ENCODE measurements around the gene KCNC3.

KCNC3 gene

DNA sequence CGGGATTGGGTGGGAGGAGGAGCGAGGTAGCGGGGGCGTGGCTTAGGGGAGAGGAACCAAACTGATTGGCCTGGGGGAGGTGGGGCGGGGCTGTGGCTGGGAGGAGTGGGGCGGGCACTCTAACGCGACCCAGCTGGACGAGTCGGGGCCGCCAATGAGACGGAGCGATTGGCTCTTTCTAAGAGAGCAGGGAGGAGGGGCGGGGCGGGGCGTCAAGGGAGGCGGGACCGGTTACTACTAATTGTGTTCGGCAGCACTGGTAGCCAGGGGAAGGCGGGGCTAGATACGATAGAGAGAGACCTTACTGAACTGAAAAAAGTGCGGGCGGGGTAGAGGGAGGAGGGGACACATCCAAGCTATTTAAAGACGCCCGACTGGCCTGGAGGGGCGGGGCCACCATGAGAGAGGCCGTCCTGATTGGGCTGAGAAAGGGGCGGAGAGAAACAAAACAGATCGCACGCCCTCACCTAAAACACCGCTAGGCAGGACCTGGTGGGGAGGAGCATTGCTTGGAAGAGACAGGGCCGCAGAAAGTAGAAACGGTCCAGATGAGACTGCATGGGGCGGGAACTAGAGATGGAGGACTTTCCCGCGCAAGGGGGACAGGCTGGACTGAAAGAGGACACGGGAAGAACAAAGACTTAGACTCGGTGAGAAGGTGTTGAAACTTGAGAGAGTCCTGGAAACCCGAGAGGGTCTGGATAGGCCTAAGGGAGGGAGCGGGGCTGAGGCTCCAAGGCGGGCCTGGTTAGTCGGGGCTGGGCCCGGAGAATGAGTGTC, at the start of gene KCNC3:
Gene KCNC3 (minus strand): TSS at position 232 of the 780 bp plus-strand sequence. CDS start 295 bp downstream, outside the sequence.
- peak; percentile 97 to 100 for DNase-seq (ENCODE audit: low read depth in 2 of 2)

DNA sequence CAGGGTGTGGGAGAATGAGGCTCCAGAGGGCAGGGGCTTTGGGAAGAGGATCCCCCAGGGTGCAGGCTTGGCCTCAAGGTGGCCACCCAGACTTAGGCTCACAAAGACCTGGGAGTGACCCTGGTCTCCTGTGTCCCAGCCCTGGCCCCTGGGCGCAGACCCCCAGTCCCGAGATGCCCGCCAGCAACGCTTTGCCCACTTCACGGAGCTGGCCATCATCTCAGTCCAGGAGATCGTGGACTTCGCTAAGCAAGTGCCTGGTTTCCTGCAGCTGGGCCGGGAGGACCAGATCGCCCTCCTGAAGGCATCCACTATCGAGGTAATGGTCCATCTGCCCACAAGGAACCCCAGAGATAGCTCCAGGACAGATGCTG, 49.7 kb upstream of the KCNC3 start:
- DNase-seq (ENCODE audit: low read depth in 2 of 2): no peak

DNA sequence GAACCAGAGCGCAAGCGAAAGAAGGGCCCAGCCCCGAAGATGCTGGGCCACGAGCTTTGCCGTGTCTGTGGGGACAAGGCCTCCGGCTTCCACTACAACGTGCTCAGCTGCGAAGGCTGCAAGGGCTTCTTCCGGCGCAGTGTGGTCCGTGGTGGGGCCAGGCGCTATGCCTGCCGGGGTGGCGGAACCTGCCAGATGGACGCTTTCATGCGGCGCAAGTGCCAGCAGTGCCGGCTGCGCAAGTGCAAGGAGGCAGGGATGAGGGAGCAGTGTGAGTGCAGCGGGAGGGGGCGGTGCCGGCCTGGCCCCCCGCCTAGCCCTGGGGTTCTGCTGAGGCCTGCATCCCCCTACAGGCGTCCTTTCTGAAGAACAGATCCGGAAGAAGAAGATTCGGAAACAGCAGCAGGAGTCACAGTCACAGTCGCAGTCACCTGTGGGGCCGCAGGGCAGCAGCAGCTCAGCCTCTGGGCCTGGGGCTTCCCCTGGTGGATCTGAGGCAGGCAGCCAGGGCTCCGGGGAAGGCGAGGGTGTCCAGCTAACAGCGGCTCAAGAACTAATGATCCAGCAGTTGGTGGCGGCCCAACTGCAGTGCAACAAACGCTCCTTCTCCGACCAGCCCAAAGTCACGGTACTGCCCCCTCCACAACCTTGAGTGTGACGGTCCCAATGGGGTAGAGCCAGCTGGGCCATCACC, 49.1 kb upstream of the KCNC3 start:
- DNase-seq (ENCODE audit: low read depth in 2 of 2): no peak

DNA sequence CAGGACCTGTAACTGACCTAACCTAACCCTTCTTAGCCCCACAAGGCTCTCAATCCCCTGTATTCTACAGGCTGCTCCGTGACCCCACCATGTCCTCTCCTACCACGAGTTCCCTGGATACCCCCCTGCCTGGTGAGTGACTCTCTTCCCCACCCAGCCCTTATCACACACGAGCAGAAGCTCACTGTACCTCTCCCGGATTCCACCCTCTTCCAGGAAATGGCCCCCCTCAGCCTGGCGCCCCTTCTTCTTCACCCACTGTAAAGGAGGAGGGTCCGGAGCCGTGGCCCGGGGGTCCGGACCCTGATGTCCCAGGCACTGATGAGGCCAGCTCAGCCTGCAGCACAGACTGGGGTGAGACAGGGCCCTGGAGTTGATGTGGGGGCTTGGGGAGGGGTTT, 48.3 kb upstream of the KCNC3 start:
- no peak for DNase-seq (ENCODE audit: low read depth in 2 of 2)

DNA sequence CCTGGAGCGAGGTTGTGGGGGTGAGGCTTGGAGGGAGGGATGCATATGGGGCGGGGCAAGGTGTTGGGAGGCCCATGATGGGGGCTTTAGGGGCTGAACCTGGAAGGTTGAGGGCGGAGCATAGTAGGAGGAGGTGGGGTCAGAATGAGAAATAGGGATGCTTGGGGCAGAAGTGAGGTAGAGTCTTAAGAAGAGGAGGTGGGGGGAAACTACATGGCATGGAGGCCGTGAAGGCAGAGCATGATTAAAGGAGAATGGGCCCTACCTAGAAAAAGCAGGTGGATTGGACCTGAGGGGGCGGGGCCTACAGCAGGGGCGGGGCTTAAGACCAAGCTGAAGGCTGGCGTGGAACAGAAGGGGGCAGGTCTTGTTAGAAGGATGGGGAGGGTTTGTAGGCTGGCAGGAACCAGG, 47.9 kb upstream of the KCNC3 start:
- peak in 1 of 2 donors; percentile 52 for DNase-seq (ENCODE audit: low read depth in 2 of 2)

DNA sequence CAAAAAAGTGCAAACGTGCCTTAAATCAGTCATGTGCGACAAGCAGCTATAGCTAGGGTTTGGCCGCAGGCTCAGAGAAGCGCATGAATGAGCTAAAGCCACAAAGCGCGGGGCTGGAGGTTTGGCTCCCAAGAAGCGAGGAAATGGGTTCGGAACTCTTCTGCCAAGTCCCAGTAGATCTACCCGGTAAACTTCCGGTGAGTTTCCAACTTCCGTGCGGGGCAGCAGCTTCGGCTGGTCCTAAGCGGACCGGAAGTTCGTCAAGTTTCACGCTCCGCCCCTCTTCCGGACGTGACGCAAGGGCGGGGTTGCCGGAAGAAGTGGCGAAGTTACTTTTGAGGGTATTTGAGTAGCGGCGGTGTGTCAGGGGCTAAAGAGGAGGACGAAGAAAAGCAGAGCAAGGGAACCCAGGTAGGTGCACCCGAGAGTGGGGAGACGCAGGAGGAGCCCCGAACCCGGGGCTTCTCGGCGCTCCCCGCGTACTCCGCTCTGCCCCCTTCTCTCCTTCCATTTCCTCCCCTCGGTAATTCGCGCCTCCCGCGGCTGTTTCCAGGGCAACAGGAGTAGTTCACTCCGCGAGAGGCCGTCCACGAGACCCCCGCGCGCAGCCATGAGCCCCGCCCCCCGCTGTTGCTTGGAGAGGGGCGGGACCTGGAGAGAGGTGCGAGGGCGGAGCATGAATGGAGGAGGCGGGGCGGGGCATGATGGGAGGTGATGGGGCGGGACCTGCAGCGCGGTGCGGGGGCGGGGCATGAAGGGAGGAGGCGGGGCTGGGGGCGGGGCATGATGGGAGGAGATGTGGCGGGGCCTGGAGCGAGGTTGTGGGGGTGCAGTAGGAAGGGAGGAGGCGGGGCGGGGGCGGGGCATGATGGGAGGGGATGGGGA, 47.2 kb upstream of the KCNC3 start, which contains the start of gene NR1H2:
Gene NR1H2 (plus strand): TSS at position 292 of the 885 bp plus-strand sequence. CDS start 1,149 bp downstream, outside the sequence.
- peak; percentile 92 to 94 for DNase-seq (ENCODE audit: low read depth in 2 of 2)

DNA sequence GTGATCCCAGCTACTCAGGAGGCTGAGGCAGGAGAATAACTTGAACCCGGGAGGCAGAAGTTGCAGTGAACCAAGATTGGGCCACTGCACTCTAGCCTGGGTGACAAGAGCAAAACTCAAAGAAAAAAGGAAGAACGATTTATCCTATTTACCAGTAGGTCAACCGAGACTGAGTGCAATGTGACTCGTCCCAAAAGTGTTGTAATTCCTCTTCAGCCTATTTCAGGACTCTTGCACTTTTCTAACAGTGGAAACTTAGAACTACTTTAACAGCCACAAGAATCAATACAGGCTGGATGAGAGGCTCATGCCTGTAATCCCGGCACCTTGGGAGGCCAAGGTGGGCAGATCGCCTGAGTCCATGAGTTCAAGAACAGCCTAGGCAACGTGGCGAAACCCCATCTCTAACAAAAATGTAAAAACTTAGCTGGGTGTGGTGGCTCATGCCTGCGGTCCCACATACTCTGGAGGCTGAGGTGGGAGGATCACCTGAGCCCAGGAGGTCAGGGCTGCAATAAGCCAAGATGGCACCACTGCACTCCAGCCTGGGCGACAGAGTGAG, 42.8 kb upstream of the KCNC3 start:
- DNase-seq (ENCODE audit: low read depth in 2 of 2): no peak

DNA sequence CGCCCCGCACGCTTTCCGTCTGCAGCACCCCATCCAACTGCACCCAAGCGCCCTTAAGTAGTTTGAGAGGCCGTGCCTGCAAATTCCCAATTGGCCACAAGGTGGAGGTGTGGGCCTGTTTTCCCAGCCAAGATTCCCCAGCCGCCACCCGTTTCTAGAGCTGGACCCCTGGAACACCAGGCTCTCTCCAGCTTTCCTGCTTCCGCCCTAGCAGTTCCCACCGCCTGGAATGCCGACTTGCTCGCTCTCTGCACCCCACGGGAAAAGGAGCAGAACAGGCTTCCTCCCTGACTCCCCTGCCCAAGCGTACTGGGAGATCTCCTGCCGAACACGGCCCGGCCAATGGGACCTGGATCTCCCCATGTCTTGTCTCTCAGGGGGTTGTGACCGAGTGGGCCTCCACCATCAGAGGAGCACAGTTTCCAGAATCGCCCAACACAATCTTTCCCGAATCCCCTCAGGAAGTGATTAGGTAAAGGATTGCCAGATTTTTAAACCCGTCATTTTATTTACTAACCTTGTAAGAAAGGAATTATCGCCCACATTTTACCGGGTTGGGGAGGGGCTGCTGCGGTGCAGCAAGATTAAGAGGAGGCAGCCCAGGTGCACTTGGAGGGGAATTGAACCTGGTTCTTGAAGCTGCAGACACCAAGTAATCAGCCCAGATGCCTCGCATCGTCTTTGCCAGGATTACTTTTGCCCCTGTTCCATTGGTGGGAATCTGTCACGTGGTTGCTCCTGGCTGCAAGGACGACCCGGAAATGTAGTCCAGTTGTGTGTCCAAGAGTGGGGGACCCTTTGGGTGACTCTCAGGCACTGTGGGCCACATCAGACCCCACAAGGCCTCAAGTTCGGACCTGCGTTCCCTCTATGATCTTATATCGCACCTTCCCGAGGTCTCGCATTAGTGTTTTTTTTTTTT, 39.7 kb upstream of the KCNC3 start:
- DNase-seq (ENCODE audit: low read depth in 2 of 2): peak; percentile 59 to 69

DNA sequence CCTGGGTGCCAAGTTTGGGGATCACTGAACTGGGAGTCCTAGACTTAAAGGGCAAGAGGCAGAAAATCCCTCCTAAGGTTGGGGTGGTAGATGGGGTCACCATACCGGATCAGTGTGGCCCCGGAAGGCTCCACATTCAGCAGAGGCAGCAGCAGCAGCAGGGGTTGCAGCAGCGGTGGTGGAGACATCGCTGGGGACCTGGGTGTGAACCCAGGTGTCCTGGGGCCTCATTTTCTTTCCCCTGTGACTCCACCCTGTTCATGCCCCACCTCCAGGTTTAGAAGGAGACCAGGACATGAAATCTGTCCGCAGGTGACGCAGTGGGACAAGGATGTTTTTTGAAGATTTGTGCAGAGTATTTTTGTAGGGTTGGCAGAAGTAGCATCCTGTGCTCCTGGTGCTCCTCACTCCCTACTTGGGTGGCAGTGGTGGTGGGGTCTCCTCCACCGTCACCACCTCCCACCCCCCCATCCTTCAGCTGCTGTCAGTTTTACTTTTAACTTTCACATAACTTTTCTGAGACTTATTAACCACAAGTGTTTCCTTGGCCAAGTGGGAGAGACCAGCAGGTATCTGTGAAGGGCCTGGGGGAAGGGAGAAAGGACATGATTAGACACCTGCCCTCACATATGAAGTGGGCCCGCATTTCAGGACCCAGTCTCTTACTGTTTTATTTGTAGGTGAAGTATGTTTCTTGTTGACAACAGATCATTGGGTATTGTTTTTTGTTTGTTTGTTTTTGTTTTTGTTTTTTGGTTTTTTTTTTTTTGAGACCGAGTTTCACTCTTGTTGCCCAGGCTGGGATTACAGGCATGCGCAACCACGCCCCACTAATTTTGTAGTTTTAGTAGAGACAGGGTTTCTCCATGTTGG, 36.5 kb upstream of the KCNC3 start, which contains the start of gene NAPSA:
Gene NAPSA (minus strand): TSS at position 206 of the 873 bp plus-strand sequence. CDS start 18 bp downstream, at position 188.
- no peak for DNase-seq (ENCODE audit: low read depth in 2 of 2)

DNA sequence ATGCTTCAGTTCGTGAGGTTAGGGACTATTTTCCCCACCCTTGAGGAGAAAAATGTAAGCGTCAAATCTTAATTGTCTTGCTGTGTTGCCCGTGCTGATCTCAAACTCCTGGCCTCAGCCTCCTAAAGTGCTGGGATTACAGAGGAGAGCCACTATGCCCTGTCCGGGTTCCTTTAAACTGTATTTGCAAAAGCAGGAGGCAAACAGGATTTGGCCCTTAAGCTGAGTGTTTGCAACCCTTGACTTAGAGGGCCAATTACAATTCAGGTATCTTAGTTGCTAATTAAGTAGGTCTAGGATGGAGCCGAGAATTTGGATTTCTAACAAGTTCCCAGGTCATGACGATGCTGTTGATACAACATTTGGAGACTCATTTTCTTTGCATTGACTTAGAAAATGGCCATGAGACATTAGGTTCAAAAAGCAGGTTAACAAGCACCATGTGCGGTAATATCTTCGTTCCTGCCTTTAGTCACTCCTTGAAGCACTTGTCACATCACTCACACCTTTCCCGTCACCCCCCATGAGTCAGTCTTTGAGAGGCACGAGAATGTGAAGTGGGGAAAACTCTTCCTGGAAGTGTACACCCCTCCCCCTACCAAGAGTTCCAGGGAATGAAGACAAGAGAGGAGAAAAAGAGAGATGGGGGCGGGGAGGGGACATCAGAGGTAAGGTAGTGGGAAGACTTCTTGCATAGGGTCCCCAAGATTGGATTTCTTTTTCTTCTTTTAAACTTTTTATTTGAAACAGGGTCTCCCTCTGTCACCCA, 33.7 kb upstream of the KCNC3 start:
- DNase-seq (ENCODE audit: low read depth in 2 of 2): peak in 1 of 2 donors; percentile 49

DNA sequence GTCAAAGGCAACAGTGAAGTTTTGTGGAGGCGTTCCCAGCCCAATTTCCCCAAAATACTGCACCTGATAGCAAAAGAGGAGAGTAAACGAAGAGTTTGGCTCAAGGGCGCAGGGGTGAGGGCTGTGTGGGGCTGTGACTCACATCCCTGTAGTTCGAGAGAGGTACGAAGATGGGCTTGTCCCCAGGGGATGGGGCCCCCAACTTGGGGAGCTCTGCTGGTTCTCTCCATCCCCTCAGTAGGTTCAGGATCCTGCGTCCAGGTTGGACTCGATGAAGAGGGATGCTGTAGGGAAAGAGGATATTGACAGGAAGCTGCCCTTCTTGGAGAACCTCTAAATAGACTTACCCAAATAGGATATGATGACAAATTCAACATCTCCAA, 32.8 kb upstream of the KCNC3 start:
- DNase-seq (ENCODE audit: low read depth in 2 of 2): no peak

DNA sequence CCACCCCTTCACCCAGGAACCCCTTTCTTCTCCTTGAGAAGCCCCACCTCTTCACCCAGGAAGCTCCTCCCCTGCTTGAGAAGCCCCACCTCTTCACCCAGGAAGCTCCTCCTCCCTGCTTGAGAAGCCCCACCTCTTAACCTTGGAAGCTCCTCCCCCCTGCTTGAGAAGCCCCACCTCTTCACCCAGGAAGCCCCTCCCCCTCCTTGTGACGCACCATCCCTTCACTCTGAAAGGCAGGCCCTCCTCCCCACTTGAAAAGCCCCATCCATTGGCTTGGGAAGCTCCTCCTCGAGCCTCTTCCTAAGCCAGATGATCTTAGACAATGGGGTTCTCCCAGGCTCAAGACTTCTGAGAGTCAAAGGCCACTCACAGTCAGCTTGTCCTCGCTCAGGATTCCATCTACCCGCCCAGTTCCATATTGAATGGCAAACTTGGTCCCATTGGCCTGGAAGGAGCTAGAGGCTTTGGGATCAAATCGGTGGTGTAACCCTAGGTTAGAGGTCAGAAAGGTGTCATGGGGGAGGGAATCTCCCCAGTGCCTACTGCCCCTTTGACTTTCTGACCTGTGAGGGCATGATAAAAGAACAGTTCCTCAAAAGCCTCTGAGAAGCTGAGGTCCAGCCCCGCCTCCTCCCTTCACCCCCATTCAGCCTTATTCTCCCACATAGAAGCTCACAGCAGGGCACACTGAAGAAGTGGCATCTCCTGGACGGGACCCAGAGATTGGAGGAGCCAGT, 32.3 kb upstream of the KCNC3 start:
- DNase-seq (ENCODE audit: low read depth in 2 of 2): peak; percentile 39 to 40

DNA sequence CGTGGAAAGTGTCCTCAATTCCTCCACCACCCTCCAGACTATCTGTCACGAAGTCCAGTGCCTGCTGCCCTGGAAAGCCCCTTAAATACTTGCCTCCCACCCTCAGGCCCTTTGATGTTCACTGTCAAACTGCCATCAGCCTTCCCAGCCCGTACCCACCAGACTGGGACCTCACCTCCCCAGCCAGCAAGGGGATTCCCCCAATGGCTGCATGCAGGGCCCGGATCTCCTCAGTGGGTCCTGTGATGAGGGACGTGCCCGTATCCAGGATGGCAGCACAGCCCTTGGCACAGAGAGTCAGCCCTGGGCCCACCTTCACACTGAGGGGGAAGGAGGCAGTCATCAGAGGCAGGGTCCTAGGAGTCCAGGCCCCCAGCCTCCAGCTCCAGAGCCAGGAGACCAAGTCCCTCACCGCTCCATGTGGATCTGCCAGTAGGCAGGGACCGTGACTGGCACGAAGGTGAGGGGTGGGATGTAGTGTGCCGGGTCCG, 30.2 kb upstream of the KCNC3 start:
- DNase-seq (ENCODE audit: low read depth in 2 of 2): no peak

DNA sequence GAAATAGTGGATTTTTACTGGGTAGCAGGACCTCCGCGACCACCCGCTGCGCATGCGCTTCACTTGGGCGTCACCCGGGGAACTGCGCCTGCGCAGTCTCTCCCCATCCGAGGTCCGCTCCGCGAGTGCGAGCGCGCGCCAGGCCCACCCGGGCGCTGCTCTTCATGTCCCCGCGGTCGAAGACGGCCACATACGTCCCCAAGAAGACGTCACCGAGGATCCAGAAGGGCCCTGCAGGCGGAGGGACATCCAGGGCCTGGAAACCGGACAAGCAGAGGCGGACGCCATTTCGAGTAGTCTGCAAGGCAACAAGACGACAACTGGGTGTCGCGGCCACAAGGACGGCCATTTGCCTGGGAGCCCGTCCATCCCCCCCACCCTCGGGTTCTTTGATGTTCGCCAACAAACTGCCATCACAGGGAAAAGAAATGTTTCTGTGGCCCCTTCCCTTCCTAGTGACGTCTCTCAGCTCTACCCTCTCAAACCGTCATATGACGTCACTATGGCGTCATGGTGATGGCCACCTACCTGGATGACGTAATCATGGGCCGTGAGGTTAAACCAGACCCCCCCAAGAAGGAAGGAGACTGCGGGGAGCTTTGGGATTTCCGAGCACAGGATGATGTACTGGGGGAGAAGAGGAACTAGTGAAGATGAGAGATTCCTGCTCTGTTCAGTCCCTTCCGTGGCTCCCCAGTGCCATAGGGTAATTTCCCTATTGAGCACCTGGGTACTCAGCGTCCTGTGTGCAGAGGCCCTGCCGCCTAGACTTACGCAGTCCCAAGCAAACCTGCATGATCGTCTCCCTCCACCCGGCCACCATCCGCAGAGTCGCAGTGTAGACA, 29.5 kb upstream of the KCNC3 start:
- peak; percentile 60 to 73 for DNase-seq (ENCODE audit: low read depth in 2 of 2)

DNA sequence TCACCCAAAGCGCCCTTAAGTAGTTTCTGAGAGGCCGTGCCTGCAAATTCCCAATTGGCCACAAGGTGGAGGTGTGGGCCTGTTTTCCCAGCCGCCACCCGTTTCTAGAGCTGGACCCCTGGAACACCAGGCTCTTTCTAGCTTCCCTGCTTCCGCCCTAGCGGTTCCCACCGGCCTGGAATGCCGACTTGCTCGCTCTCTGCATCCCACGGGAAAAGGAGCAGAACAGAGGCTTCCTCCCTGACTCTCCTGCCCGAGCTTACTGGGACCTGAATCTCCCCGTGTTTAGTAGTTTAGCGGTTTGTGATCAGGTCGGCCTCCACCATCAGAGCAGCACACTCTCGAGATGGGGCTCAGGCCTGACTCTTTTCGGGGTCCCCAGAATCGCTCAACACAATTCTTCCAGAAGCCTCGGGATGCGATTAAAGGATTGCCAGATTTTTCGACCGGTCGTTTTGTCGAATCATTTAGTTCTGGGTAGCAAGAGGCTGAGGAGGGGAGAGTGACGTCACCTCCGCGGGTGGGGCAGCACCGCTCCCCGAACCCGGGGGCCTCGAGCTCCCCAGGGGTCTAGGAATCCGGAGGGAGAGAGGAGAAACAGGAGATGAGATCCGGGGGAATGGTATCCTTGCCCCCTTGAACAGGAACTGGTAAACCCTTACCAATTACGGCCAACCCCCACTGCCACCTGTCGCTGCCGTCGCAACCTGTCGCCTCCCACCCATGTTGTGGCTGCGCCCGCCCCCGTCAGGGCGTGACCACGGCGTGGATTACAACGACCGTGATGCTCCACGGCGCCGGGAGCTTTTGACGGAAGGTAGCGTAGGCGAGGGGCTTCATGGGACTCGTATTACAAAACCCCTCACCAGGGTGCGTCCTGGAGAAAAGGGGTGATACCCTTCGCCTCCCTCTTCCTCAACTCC, 28.3 kb upstream of the KCNC3 start:
- DNase-seq (ENCODE audit: low read depth in 2 of 2): peak; percentile 79 to 85

DNA sequence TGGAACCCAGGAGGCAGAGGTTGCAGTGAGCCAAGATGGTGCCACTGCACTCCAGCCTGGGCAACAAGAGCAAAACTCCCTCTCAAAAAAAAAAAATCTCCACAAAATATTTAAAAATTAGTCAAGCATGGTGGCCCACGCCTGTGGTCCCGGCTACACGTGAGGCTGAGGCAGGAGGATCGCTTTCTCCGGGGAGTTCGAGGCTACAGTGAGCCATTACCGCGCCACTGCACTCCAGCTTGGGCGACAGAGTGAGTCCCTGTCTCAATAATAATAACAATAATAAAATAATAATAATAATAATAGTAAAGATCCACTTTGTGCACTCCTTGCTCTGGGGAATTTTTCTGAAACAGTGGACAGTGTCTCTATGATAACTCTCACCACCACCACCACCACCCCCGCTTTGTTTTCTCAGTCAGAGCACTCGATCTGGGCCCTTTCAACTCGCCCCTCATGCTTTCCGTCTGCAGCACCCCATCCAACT, 27.6 kb upstream of the KCNC3 start:
- no peak for DNase-seq (ENCODE audit: low read depth in 2 of 2)

All from stimulated activated CD4-positive, alpha-beta T cell treated with anti-CD3 and anti-CD28 coated beads, Interleukin-15, amount 100 ng/mL, for 48 hours (primary cell).